Measurements from ENCODE around the gene TEP1. TPM values are rescaled to one million over a fixed set of nuclear protein-coding genes. Genes with fewer than 3 reads are reported as not detected.

Gene TEP1
- total and polyA plus RNA-seq, 2 of the 8 experiments (the other 6 are each of a cell fraction or from before 2014, with no cell fraction given): 6.9 to 10.7 TPM

DNA sequence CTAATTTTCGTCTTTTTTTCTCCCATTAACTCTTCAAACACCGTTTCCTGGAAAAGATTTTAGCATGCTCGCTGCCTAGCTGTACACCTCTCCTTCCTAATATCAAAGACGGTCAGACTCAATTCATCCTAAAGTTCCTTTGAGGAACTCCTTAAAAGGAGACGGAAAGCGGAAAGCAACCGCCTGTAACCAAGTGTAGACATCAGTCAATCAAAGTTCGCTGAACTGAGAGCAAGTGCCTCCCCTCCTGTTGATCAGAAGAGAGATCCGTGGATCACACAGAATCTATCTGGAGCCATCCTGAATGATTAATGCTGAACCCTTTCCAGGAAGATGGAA is 412 bp upstream of the TEP1 start:
- H4K91ac ChIP-seq (replicated peaks; ENCODE audit: insufficient read length, low read length): no peak overlapping the region
- H3K9ac ChIP-seq (replicated peaks in 1 of 4; ENCODE audit: extremely low read depth in 1 of 4, low read depth in 3 of 4, low read length in 3 of 4): peak overlapping the region in 2 of 4 experiments; percentile 38 to 63; a peak in 5 of 7 replicates
- peak overlapping the region; percentile 60 for H3K56ac ChIP-seq (replicated peaks; ENCODE audit: insufficient read length, low read depth, low read length)
- DNase-seq (ENCODE audit: low read depth in 1 of 2, low spot score in 2 of 2) (no peak), FAIRE-seq (no peak)
- H3K23ac ChIP-seq (ENCODE audit: insufficient read length): no peak overlapping the region
- no peak overlapping the region for H2BK12ac ChIP-seq (ENCODE audit: low read depth, low read length)
- H4K8ac ChIP-seq (ENCODE audit: extremely low read depth, insufficient read depth, low read length): no peak overlapping the region
- H3K4me1 ChIP-seq (replicated peaks in 1 of 4; ENCODE audit: control insufficient read depth in 3 of 4, insufficient read depth in 4 of 4, low read length in 3 of 4): peaks cover 0 to 5% (median 3%) of the 10 kb centered on the region in 4 experiments; a peak in 3 of 7 replicates
- no peaks in the 10 kb centered on the region for H4K20me1 ChIP-seq (replicated peaks in 1 of 2; ENCODE audit: control insufficient read depth in 1 of 2, insufficient read depth in 2 of 2, low read length in 2 of 2)
- H3K4me3 ChIP-seq (ENCODE audit: extremely low read depth in 1 of 4, insufficient read depth in 2 of 4, low read depth in 3 of 4, low read length in 4 of 4): peak overlapping the region; percentile 91 to 97 (median 92)
- H2BK15ac ChIP-seq (ENCODE audit: low read length): 0 out of 2 replicates have a peak overlapping the region, but pooled peaks have one; percentile 5
- H3K23me2 ChIP-seq (ENCODE audit: low read depth, low read length): peaks cover 7% of the 10 kb centered on the region
- CTCF ChIA-PET (ENCODE audit: partially characterized antibody): interaction anchor here (0.9 to 3.7 kb wide), 6 partner anchors 11 to 195 kb away, joined by 3 to 35 read pairs (median 6); partner anchors contain the start of genes APEX1 and OSGEP
- H3K27me3 ChIP-seq (replicated peaks in 1 of 4; ENCODE audit: control insufficient read depth in 3 of 4, extremely low read depth in 1 of 4, insufficient read depth in 3 of 4, low read length in 3 of 4): no peaks in the 10 kb centered on the region
- POLR2A ChIA-PET (ENCODE audit: partially characterized antibody): interaction anchor here (0.7 to 3.4 kb wide), 13 partner anchors 9 to 198 kb away, joined by 3 to 23 read pairs (median 3); partner anchors contain the start of genes APEX1, OSGEP and PARP2
- H3K18ac ChIP-seq (ENCODE audit: extremely low read depth, low read length): no peak overlapping the region
- WGBS, 2 experiments (ENCODE audit: extremely low coverage in 1 of 2, insufficient coverage in 1 of 2, insufficient read length in 1 of 2, insufficient replicate concordance in 2 of 2, low coverage in 1 of 2, low lambda C conversion rate in 2 of 2, missing lambda C conversion rate in 1 of 2): 5% methylated on average over 9 of the region's 9 CpGs; no CpG with 5 or more reads in 1 of the 2 experiments
- H3K4me2 ChIP-seq (ENCODE audit: insufficient read depth in 1 of 2, low read depth in 2 of 2, low read length in 2 of 2): peak overlapping the region; percentile 68 to 81
- no peak overlapping the region for H3K4ac ChIP-seq (replicated peaks; ENCODE audit: insufficient read length, low read depth, low read length)
- no peak overlapping the region for H2BK120ac ChIP-seq (replicated peaks; ENCODE audit: low read depth, low read length)
- no peak overlapping the region for H2BK20ac ChIP-seq (ENCODE audit: low read length)
- H3K27ac ChIP-seq (ENCODE audit: low read depth, low read length): no peak overlapping the region
- no peak overlapping the region for H3K14ac ChIP-seq (ENCODE audit: insufficient read length)
- H3K36me3 ChIP-seq (ENCODE audit: control insufficient read depth in 2 of 4, insufficient read depth in 4 of 4, low read length in 3 of 4): no peaks in the 10 kb centered on the region
- no peak overlapping the region for H2BK5ac ChIP-seq (ENCODE audit: low read depth, low read length)
- 0 out of 2 replicates have a peak, but pooled peaks cover 3% of the 10 kb centered on the region for H3K79me1 ChIP-seq (ENCODE audit: low read depth, low read length)
- no peak overlapping the region for H4K5ac ChIP-seq (ENCODE audit: insufficient read length, low read depth, low read length)
- H2AFZ ChIP-seq (ENCODE audit: low read length): peak overlapping the region; percentile 37
- H3K79me2 ChIP-seq (ENCODE audit: control insufficient read depth in 1 of 2, insufficient read depth in 2 of 2, low read length in 2 of 2): no peaks in the 10 kb centered on the region; a peak in 1 of 4 replicates
- no peak overlapping the region for H2AK5ac ChIP-seq (ENCODE audit: low read depth, low read length)
- no peaks in the 10 kb centered on the region for H3K9me3 ChIP-seq (ENCODE audit: insufficient read depth in 2 of 2, low read depth in 1 of 2, low read length in 1 of 2)
- TF ChIP-seq BACH1 (IDR thresholded peaks at IDR 0.05; ENCODE audit: low read length): no peak
- TF ChIP-seq RXRA (IDR thresholded peaks at IDR 0.05; ENCODE audit: insufficient read depth, low read depth, low read length): no peak
- TF ChIP-seq CTCF (IDR thresholded peaks at IDR 0.05; ENCODE audit: control extremely low read depth in 1 of 3, insufficient read depth in 1 of 3, low read depth in 1 of 3, low read length in 3 of 3): no peak
- TF ChIP-seq CREB1 (IDR thresholded peaks at IDR 0.05): no peak
- no peak for TF ChIP-seq EP300 (IDR thresholded peaks at IDR 0.05; ENCODE audit: borderline replicate concordance in 1 of 2, low read depth in 2 of 2, low read length in 2 of 2)
- no peak for TF ChIP-seq FOSL1 (IDR thresholded peaks at IDR 0.05; ENCODE audit: insufficient read depth, low read depth, low read length)
- TF ChIP-seq KDM1A (IDR thresholded peaks at IDR 0.05; ENCODE audit: borderline replicate concordance, low read length): no peak
- no peak for TF ChIP-seq KDM5A (IDR thresholded peaks at IDR 0.05; ENCODE audit: low read length)
- no peak for TF ChIP-seq POLR2A (IDR thresholded peaks at IDR 0.05; ENCODE audit: control extremely low read depth in 1 of 2, low read depth in 2 of 2, low read length in 2 of 2)
- no peak for TF ChIP-seq MAX (IDR thresholded peaks at IDR 0.05)
- TF ChIP-seq RFX5 (IDR thresholded peaks at IDR 0.05; ENCODE audit: borderline replicate concordance, low read depth, low read length): no peak
- no peak for TF ChIP-seq TEAD4 (IDR thresholded peaks at IDR 0.05; ENCODE audit: low read depth, low read length)
